PC-9 (cell line): ENCODE measurements around the gene SSBP2. TPM values are rescaled to one million over a fixed set of nuclear protein-coding genes. Genes with fewer than 3 reads are reported as not detected.

ENCODE experiments used
- BruUV-seq: library from RNA; stranded (reverse); fragments of 400-500 nt; replicated peaks from 2 replicates; lab custom pipeline; 2021; lab: Mats Ljungman, UMichigan
- CTCF ChIA-PET: fragments of 300-600 bp; sonication (Branson Sonifier 250); formaldehyde crosslinking; loops from one replicate; lab custom pipeline; 2022; ENCODE audit warnings: antibody characterized with exemption; lab: Charles Lee
- POLR2A ChIA-PET: fragments of 300-600 bp; sonication (Branson Sonifier 250); formaldehyde crosslinking; loops from one replicate; lab custom pipeline; 2022; ENCODE audit warnings: antibody characterized with exemption; ENCODE audit not compliant: unreplicated experiment; lab: Charles Lee
- DNase-seq, 2 experiments: peaks; one replicate each; pipeline versions ENCODE4 v3.0.0 to v3.0.0-alpha.2; 2015 to 2022; ENCODE audit warnings: mixed read lengths in 1 of 2
- H2AFZ ChIP-seq: fragments of 200-600 bp; sonication (generic); 2 replicates; pipeline ENCODE4 v1.8.1; 2017; ENCODE audit warnings: antibody characterized with exemption
- H3F3A ChIP-seq: fragments of 200-600 bp; sonication (generic); 2 replicates; pipeline ENCODE4 v1.8.1; 2017; ENCODE audit warnings: antibody characterized with exemption, mild to moderate bottlenecking, low read depth; ENCODE audit not compliant: insufficient read depth
- H3K27ac ChIP-seq: fragments of 200-600 bp; sonication (generic); 2 replicates; pipeline ENCODE4 v1.6.1; 2016; ENCODE audit warnings: mixed run types
- H3K27me3 ChIP-seq: fragments of 200-600 bp; sonication (generic); 2 replicates; pipeline ENCODE4 v1.6.1; 2016; ENCODE audit warnings: low read depth, mixed run types; ENCODE audit not compliant: insufficient read depth
- H3K36me3 ChIP-seq: fragments of 200-600 bp; sonication (generic); 2 replicates; pipeline ENCODE4 v1.6.1; 2016; ENCODE audit warnings: low read depth, mixed run types
- H3K4me1 ChIP-seq: fragments of 200-600 bp; sonication (generic); replicated peaks from 2 replicates; pipeline ENCODE4 v1.6.1; 2016; ENCODE audit warnings: mixed run types; ENCODE audit not compliant: insufficient read depth
- H3K4me2 ChIP-seq: fragments of 200-600 bp; sonication (generic); 2 replicates; pipeline ENCODE4 v1.6.1; 2017; ENCODE audit warnings: mixed run types
- H3K4me3 ChIP-seq: fragments of 200-600 bp; sonication (generic); 2 replicates; pipeline ENCODE4 v1.6.1; 2016; ENCODE audit warnings: mixed run types
- H3K79me2 ChIP-seq: fragments of 200-600 bp; sonication (generic); 2 replicates; pipeline ENCODE4 v1.6.1; 2017; ENCODE audit warnings: low read depth, mixed run types
- H3K9me2 ChIP-seq: fragments of 200-600 bp; sonication (generic); 2 replicates; pipeline ENCODE4 v1.8.1; 2017; ENCODE audit warnings: mild to moderate bottlenecking; ENCODE audit not compliant: insufficient read depth
- H3K9me3 ChIP-seq: fragments of 200-600 bp; sonication (generic); 2 replicates; pipeline ENCODE4 v1.8.1; 2016; ENCODE audit warnings: low read depth; ENCODE audit not compliant: insufficient read depth
- H4K20me1 ChIP-seq: fragments of 200-600 bp; sonication (generic); 2 replicates; pipeline ENCODE4 v1.8.1; 2017; ENCODE audit not compliant: insufficient read depth
- EZH2 ChIP-seq: fragments of 200-600 bp; sonication (generic); IDR thresholded peaks from 2 replicates; pipeline ENCODE4 v1.8.0; 2017; ENCODE audit warnings: antibody characterized with exemption, low read depth
- intact Hi-C: fragments of 100-400 bp; cut with micrococcal nuclease; formaldehyde crosslinking; loops from one replicate; pipeline ENCODE4 v1.10.0; 2022; ENCODE audit not compliant: unreplicated experiment
- total RNA-seq: library from RNA; stranded (reverse); gene quantifications from 2 replicates; pipeline ENCODE4 v1.2.3, GENCODE V29; 2021
- TF ChIP-seq, protein P1 (sequence below): fragments of 200-600 bp; sonication (generic); conservative IDR thresholded peaks from 2 replicates; pipeline ENCODE4 v1.6.1; 2017; ENCODE audit warnings: mixed run types, antibody characterized with exemption, mild to moderate bottlenecking, moderate library complexity

SSBP2 gene
- total RNA-seq, 1 experiment from 2014 or later = 6.4 TPM

GRCh38 chr5:81522571-81522970 lies 228.3 kb downstream of the SSBP2 start:
- Histone ChIP-seq H3K4me1 (no peaks in the 10 kb centered on the region), H2AFZ (no peak overlapping the region), H3K36me3 (no peaks in the 10 kb centered on the region), H3K27ac (no peak overlapping the region), H3K9me2 (no peaks in the 10 kb centered on the region), H3K27me3 (no peaks in the 10 kb centered on the region), H3K79me2 (no peaks in the 10 kb centered on the region), H3K4me3 (no peak overlapping the region), H3F3A (no peaks in the 10 kb centered on the region), H4K20me1 (no peaks in the 10 kb centered on the region), H3K9me3 (no peaks in the 10 kb centered on the region), H3K4me2 (no peak overlapping the region)
- intact Hi-C loops = no loop called here
- TF ChIP-seq EZH2 = no peak
- TF ChIP-seq, protein P1, sequence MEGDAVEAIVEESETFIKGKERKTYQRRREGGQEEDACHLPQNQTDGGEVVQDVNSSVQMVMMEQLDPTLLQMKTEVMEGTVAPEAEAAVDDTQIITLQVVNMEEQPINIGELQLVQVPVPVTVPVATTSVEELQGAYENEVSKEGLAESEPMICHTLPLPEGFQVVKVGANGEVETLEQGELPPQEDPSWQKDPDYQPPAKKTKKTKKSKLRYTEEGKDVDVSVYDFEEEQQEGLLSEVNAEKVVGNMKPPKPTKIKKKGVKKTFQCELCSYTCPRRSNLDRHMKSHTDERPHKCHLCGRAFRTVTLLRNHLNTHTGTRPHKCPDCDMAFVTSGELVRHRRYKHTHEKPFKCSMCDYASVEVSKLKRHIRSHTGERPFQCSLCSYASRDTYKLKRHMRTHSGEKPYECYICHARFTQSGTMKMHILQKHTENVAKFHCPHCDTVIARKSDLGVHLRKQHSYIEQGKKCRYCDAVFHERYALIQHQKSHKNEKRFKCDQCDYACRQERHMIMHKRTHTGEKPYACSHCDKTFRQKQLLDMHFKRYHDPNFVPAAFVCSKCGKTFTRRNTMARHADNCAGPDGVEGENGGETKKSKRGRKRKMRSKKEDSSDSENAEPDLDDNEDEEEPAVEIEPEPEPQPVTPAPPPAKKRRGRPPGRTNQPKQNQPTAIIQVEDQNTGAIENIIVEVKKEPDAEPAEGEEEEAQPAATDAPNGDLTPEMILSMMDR = no peak
- no TSS peak for BruUV-seq
- CTCF ChIA-PET = no interaction called here
- POLR2A ChIA-PET = no interaction called here
- DNase-seq = no peak

- H3K4me1 ChIP-seq = no peaks in the 10 kb centered on the region
- TF ChIP-seq, protein P1 = no peak
- no peak for TF ChIP-seq EZH2
- no peak overlapping the region for H3K4me2 ChIP-seq
- no peak for DNase-seq
- H3F3A ChIP-seq = no peaks in the 10 kb centered on the region
- no peaks in the 10 kb centered on the region for H3K27me3 ChIP-seq
- H4K20me1 ChIP-seq = no peaks in the 10 kb centered on the region
- H2AFZ ChIP-seq = no peak overlapping the region
- H3K36me3 ChIP-seq = no peaks in the 10 kb centered on the region
- BruUV-seq = no TSS peak
- H3K79me2 ChIP-seq = no peaks in the 10 kb centered on the region
- no peak overlapping the region for H3K27ac ChIP-seq
- no peak overlapping the region for H3K4me3 ChIP-seq
- ChIA-PET CTCF (no interaction called here), POLR2A (no interaction called here)
- H3K9me2 ChIP-seq = no peaks in the 10 kb centered on the region
- intact Hi-C loops = no loop called here
- H3K9me3 ChIP-seq = no peaks in the 10 kb centered on the region
Observed at GRCh38 chr5:81520769-81521168, 230.1 kb downstream of the SSBP2 start.

- no peaks in the 10 kb centered on the region for H3K4me1 ChIP-seq
- ChIA-PET POLR2A (no interaction called here), CTCF (no interaction called here)
- BruUV-seq = no TSS peak
- no peak overlapping the region for H3K27ac ChIP-seq
- H3F3A ChIP-seq = no peaks in the 10 kb centered on the region
- H3K9me2 ChIP-seq = no peaks in the 10 kb centered on the region
- H3K9me3 ChIP-seq = no peaks in the 10 kb centered on the region
- TF ChIP-seq EZH2 = no peak
- TF ChIP-seq, protein P1 = no peak
- no peak overlapping the region for H3K4me2 ChIP-seq
- intact Hi-C loops = no loop called here
- no peak for DNase-seq
- H3K79me2 ChIP-seq = no peaks in the 10 kb centered on the region
- no peak overlapping the region for H2AFZ ChIP-seq
- H3K36me3 ChIP-seq = no peaks in the 10 kb centered on the region
- H3K27me3 ChIP-seq = no peaks in the 10 kb centered on the region
- no peaks in the 10 kb centered on the region for H4K20me1 ChIP-seq
- no peak overlapping the region for H3K4me3 ChIP-seq
Observed at GRCh38 chr5:81519217-81519905, 231.5 kb downstream of the SSBP2 start.
